ENCODE data around the gene PRKG1.

Gene PRKG1

GRCh38 chr10:51768886-51769465, 694.7 kb downstream of the PRKG1 start:
- no peak for DNase-seq (ENCODE audit: low read depth, low spot score)

GRCh38 chr10:51770709-51771108, 696.4 kb downstream of the PRKG1 start:
- DNase-seq (ENCODE audit: low read depth, low spot score), result no peak
- no peak overlapping the region for H3K4me3 ChIP-seq (ENCODE audit: low read length)

More at GRCh38 chr10:51768886-51769465, 694.7 kb downstream of the PRKG1 start:
- H3K4me3 ChIP-seq (ENCODE audit: low read length), result no peak overlapping the region

GRCh38 chr10:51772387-51772786, 698.1 kb downstream of the PRKG1 start:
- no peak for DNase-seq (ENCODE audit: low read depth, low spot score)
- no peak overlapping the region for H3K4me3 ChIP-seq (ENCODE audit: low read length)

- H3K4me3 ChIP-seq (ENCODE audit: low read length), result no peak overlapping the region
- DNase-seq (ENCODE audit: low read depth, low spot score), result no peak
These were observed 699.4 kb downstream of the PRKG1 start for GRCh38 chr10:51773681-51774080.

- DNase-seq (ENCODE audit: low read depth, low spot score), result no peak
- no peak overlapping the region for H3K4me3 ChIP-seq (ENCODE audit: low read length)
These were observed 709.7 kb downstream of the PRKG1 start for GRCh38 chr10:51783941-51784340.

DNA sequence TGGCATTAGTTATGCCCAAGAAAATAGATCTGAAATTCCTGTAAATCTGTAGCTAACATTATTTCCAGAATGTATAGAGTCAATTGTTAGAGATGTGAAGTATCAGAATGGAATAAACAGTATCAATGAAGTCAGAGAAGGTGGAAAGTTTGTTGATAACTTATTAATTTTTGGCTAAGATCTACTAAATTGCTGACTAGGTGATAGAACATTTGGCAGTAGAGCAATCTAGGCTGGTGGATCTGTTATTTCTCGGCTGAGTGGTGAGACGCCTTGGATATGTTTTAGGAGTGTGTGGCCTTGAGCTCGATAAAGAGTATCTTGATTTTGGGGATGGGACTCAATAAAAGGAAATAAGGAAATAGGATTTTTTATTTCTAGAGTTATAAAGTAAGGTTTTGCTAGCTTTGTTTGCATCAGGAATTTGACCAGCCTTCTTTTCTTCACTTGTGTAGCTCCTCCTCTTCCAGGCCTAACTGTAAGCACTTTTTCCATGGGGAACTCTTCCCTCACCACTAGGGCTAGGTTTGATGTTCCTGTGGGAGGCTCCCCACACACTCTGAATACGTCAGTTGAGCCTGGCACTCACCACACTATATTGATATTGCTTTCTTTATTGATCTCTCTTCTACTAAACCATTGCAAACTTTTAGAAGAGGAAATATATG, 711.9 kb downstream of the PRKG1 start:
- no peak for DNase-seq (ENCODE audit: low read depth, low spot score)

GRCh38 chr10:51786684-51787035, 712.4 kb downstream of the PRKG1 start:
- DNase-seq (ENCODE audit: low read depth, low spot score), result no peak
- H3K4me3 ChIP-seq (ENCODE audit: low read length), result no peak overlapping the region

More for the DNA sequence above, 711.9 kb downstream of the PRKG1 start:
- H3K4me3 ChIP-seq (ENCODE audit: low read length), result no peak overlapping the region

DNA sequence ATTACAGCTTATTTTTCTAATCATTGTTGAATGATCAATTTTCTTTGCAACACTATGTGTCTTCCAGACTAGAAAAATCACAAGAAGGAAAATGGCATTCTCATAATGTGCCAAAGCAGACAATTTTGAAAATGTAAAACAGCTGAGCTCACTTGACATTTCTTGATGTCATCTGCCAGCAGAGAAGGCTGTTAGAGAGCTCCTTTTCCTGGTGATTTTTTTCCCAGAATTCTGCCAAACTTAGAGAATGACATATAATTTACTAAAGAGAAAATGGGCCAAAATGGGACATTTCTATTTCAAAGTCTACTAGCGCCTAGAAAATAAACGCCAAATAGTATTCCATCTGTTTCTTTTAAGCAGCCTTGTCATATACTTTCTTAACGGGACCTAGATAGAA, 714.0 kb downstream of the PRKG1 start:
- no peak for DNase-seq (ENCODE audit: low read depth, low spot score)
- H3K4me3 ChIP-seq (ENCODE audit: low read length), result no peak overlapping the region

- no peak for DNase-seq (ENCODE audit: low read depth, low spot score)
- no peak overlapping the region for H3K4me3 ChIP-seq (ENCODE audit: low read length)
These were observed 714.8 kb downstream of the PRKG1 start for GRCh38 chr10:51789118-51789517.

- DNase-seq (ENCODE audit: low read depth, low spot score), result no peak
- H3K4me3 ChIP-seq (ENCODE audit: low read length), result no peak overlapping the region
These were observed 715.6 kb downstream of the PRKG1 start for GRCh38 chr10:51789903-51790302.

- no peak overlapping the region for H3K4me3 ChIP-seq (ENCODE audit: low read length)
- DNase-seq (ENCODE audit: low read depth, low spot score), result no peak
These were observed 718.4 kb downstream of the PRKG1 start for GRCh38 chr10:51792678-51793077.

- no peak overlapping the region for H3K4me3 ChIP-seq (ENCODE audit: low read length)
- DNase-seq (ENCODE audit: low read depth, low spot score), result no peak
These were observed 725.8 kb downstream of the PRKG1 start for GRCh38 chr10:51800121-51800520.

DNA sequence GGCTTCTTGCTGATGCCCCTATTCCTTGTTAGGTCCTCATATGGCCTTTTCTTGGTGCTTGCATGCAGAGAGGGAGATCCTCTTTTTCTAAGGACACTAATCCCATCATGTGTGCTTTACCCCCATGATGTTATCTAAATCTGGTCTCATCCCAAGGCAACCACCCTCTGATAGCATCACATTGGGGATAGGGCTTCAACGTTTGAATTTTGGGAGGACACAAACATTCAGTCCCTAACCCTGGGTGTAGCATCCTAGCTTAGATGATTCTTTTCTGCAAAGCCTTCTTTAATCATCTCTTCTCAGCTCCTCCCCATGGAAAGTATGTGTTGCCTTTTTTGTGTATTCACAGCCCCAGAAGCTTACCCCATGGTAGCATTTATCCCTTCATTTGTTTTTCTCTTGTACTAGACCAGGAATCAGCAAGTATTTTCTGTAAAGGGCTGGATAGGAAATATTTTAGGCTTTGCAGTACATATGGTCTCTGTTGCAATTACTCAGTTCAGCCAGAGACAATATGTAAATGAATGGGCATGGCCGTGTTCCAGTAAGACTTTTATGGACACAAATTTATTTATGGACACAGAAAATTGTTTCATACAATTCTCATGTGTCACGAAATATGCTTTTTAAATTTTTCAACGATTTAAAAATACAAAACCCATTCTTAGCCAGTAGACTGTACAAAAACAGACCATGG, 726.6 kb downstream of the PRKG1 start:
- DNase-seq (ENCODE audit: low read depth, low spot score), result no peak
- no peak overlapping the region for H3K4me3 ChIP-seq (ENCODE audit: low read length)

GRCh38 chr10:51802030-51802429, 727.7 kb downstream of the PRKG1 start:
- no peak for DNase-seq (ENCODE audit: low read depth, low spot score)

DNA sequence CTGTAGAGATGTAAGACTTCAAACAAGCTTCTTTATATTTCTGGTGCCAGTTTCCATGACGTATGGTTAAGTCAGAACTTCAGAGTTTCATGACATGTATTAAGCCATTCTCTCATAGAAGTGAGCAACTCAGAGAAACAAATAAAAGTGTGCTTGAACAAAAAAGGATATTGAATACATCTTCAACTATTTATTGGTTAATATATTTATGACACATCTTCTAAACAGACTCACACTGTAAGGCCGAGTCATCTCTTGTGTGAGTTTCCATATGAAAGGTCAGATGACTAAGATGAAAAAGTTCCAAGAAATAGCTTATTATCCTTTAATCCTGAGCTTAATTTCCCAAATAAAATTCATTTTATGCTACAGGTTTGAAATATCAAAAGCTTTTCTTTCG, 730.6 kb downstream of the PRKG1 start:
- no peak for DNase-seq (ENCODE audit: low read depth, low spot score)
- no peak overlapping the region for H3K4me3 ChIP-seq (ENCODE audit: low read length)

More at GRCh38 chr10:51802030-51802429, 727.7 kb downstream of the PRKG1 start:
- H3K4me3 ChIP-seq (ENCODE audit: low read length), result no peak overlapping the region

GRCh38 chr10:51806079-51806835, 732.0 kb downstream of the PRKG1 start:
- no peak for DNase-seq (ENCODE audit: low read depth, low spot score)

GRCh38 chr10:51808187-51808586, 733.9 kb downstream of the PRKG1 start:
- H3K4me3 ChIP-seq (ENCODE audit: low read length), result no peak overlapping the region
- no peak for DNase-seq (ENCODE audit: low read depth, low spot score)

More at GRCh38 chr10:51806079-51806835, 732.0 kb downstream of the PRKG1 start:
- H3K4me3 ChIP-seq (ENCODE audit: low read length), result no peak overlapping the region

DNA sequence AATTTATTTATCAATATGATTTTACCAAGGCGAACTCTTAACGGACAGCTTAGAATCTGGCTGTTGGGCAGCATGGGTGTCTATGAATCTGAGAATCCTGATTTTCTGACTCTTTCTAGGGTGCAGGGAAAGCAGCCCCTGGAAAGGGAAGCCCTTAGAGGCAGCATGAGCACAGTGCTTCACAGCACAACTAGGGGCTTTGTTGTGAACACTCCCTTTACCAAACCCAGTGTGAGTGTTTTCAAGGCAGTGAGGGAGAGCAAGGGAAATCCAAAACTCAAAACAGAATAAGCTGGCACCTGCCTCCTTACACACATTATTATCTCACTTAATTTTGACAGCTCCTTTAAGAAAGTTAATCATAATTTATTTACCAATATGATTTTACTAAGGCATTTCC, 741.4 kb downstream of the PRKG1 start:
- H3K4me3 ChIP-seq (ENCODE audit: low read length), result no peak overlapping the region
- DNase-seq (ENCODE audit: low read depth, low spot score), result no peak

DNA sequence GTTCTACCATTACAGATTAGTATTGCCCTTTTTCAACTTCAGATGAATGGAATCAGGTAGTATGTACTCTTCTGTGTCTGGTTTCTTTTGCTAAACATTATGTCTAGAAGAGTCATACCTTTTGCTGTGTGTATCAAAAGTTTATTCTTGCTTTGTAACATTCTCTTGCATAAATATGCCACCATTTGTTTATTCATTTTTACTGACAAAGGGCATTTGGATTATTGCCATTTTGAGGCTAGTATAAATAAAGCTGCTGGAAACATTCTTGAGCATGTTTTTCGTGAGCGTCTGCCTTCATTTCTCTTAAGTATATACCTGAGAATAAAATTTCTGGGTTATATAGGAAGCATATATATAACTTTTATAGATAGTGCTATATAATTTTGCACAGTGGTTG, 746.8 kb downstream of the PRKG1 start:
- DNase-seq (ENCODE audit: low read depth, low spot score), result no peak
- no peak overlapping the region for H3K4me3 ChIP-seq (ENCODE audit: low read length)

GRCh38 chr10:51821745-51822144, 747.5 kb downstream of the PRKG1 start:
- no peak for DNase-seq (ENCODE audit: low read depth, low spot score)
- no peak overlapping the region for H3K4me3 ChIP-seq (ENCODE audit: low read length)

All from Jurkat, Clone E6-1 (cell line).